OCI-LY7 (cell line): ENCODE measurements around the gene CD177. TPM values are rescaled to one million over a fixed set of nuclear protein-coding genes. Genes with fewer than 3 reads are reported as not detected.

Source experiments
- Bru-seq: library from RNA; stranded (reverse); fragments of 400-500 nt; gene quantifications from one replicate; lab custom pipeline; 2021; lab: Mats Ljungman, UMichigan
- BruChase-seq, 2 experiments: library from RNA; stranded (reverse); fragments of 400-500 nt; gene quantifications; one replicate each; lab custom pipeline; 2021; lab: Mats Ljungman, UMichigan
- BruUV-seq: library from RNA; stranded (reverse); fragments of 400-500 nt; replicated peaks from 2 replicates; lab custom pipeline; 2021; lab: Mats Ljungman, UMichigan
- CTCF ChIA-PET: fragments of 300-600 bp; sonication (Branson Sonifier 250); formaldehyde crosslinking; loops from one replicate; lab custom pipeline; 2022; ENCODE audit warnings: antibody characterized with exemption; ENCODE audit not compliant: unreplicated experiment; lab: Charles Lee
- POLR2A ChIA-PET: fragments of 300-600 bp; sonication (Branson Sonifier 250); formaldehyde crosslinking; loops from one replicate; lab custom pipeline; 2022; ENCODE audit warnings: antibody characterized with exemption; lab: Charles Lee
- DNase-seq: peaks from one replicate; pipeline ENCODE4 v3.0.0-alpha.2; 2015; ENCODE audit warnings: low spot score
- H2AFZ ChIP-seq: fragments of 200-600 bp; sonication (generic), shearing (Covaris generic); 2 replicates; pipeline ENCODE4 v1.6.1; 2014; ENCODE audit warnings: mild to moderate bottlenecking, antibody characterized with exemption, low read length, moderate library complexity
- H3K27ac ChIP-seq: fragments of 200-600 bp; sonication (generic); 2 replicates; pipeline ENCODE4 v1.5.1; 2014; ENCODE audit warnings: mixed run types, low read depth, mild to moderate bottlenecking, moderate library complexity, low read length, inconsistent platforms; ENCODE audit not compliant: poor library complexity, severe bottlenecking
- H3K36me3 ChIP-seq: fragments of 200-600 bp; sonication (generic); 2 replicates; pipeline ENCODE4 v1.6.1; 2014; ENCODE audit warnings: mild to moderate bottlenecking, antibody characterized with exemption, low read length, moderate library complexity, mixed read lengths; ENCODE audit not compliant: insufficient read depth
- H3K4me1 ChIP-seq: fragments of 200-600 bp; sonication (generic); 2 replicates; pipeline ENCODE4 v1.5.1; 2014; ENCODE audit warnings: mild to moderate bottlenecking, low read length; ENCODE audit not compliant: insufficient read depth, poor library complexity, severe bottlenecking
- H3K4me2 ChIP-seq: fragments of 200-600 bp; sonication (generic); 2 replicates; pipeline ENCODE4 v1.6.1; 2014; ENCODE audit warnings: mild to moderate bottlenecking, low read length
- H3K4me3 ChIP-seq: fragments of 200-600 bp; sonication (generic); 2 replicates; pipeline ENCODE4 v1.5.1; 2014; ENCODE audit warnings: mild to moderate bottlenecking, low read depth, low read length; ENCODE audit not compliant: poor library complexity, severe bottlenecking
- H3K79me2 ChIP-seq: fragments of 200-600 bp; sonication (generic); 2 replicates; pipeline ENCODE4 v1.6.1; 2016; ENCODE audit warnings: low read depth, mild to moderate bottlenecking, low read length, moderate library complexity, mixed read lengths; ENCODE audit not compliant: insufficient read depth
- H3K9me2 ChIP-seq: fragments of 200-600 bp; sonication (generic); 2 replicates; pipeline ENCODE4 v1.6.1; 2016; ENCODE audit warnings: mild to moderate bottlenecking, low read length, mixed read lengths; ENCODE audit not compliant: insufficient read depth
- H3K9me3 ChIP-seq: fragments of 200-600 bp; sonication (generic); 2 replicates; pipeline ENCODE4 v1.6.1; 2014; ENCODE audit warnings: mild to moderate bottlenecking, mixed run types, low read length, mixed read lengths
- H4K20me1 ChIP-seq: fragments of 200-600 bp; sonication (generic); 2 replicates; pipeline ENCODE4 v1.6.1; 2014; ENCODE audit warnings: mild to moderate bottlenecking, antibody characterized with exemption, low read length, moderate library complexity, mixed read lengths; ENCODE audit not compliant: insufficient read depth
- EZH2phosphoT487 ChIP-seq: fragments of 200-600 bp; sonication (generic); IDR thresholded peaks from 2 replicates; pipeline ENCODE4 v1.6.1; 2018; ENCODE audit warnings: low read depth, borderline replicate concordance, mild to moderate bottlenecking, mixed run types, antibody characterized with exemption, low read length, moderate library complexity, mixed read lengths
- intact Hi-C: fragments of 100-400 bp; cut with micrococcal nuclease; formaldehyde crosslinking; loops from one replicate; pipeline ENCODE4 v1.10.0; 2022; ENCODE audit not compliant: unreplicated experiment
- long read RNA-seq: library from polyadenylated mRNA; stranded (forward); transcript quantifications from one replicate; pipeline ENCODE4 v2.0.0, GENCODE V29; 2022
- total RNA-seq, 2 experiments: library from RNA; depleted of rRNA in 1 of 2; stranded (reverse); fragments of >200 nt in 1 of 2; shearing (Covaris generic) in 1 of 2; gene quantifications; 2 replicates each; pipeline ENCODE4 v1.2.3, GENCODE V29; 2014 to 2022
- TF ChIP-seq, protein P1 (sequence below): fragments of 200-600 bp; sonication (generic); conservative IDR thresholded peaks from 2 replicates; pipeline ENCODE4 v1.5.1; 2014; ENCODE audit warnings: mild to moderate bottlenecking, antibody characterized with exemption, low read length, moderate library complexity, mixed read lengths

The CD177 gene, protein sequence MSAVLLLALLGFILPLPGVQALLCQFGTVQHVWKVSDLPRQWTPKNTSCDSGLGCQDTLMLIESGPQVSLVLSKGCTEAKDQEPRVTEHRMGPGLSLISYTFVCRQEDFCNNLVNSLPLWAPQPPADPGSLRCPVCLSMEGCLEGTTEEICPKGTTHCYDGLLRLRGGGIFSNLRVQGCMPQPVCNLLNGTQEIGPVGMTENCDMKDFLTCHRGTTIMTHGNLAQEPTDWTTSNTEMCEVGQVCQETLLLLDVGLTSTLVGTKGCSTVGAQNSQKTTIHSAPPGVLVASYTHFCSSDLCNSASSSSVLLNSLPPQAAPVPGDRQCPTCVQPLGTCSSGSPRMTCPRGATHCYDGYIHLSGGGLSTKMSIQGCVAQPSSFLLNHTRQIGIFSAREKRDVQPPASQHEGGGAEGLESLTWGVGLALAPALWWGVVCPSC
- total RNA-seq (2014; rRNA removed; shearing (Covaris generic)) (not detected in 2 replicates), total RNA-seq (2022) (not detected in 2 replicates), Bru-seq, nascent RNA (not detected), BruChase-seq, experiment 1, labeled RNA remaining after a 6-hour chase (not detected), BruChase-seq, experiment 2, labeled RNA remaining after a 2-hour chase (not detected)
- long read RNA-seq = 0 reads

DNA sequence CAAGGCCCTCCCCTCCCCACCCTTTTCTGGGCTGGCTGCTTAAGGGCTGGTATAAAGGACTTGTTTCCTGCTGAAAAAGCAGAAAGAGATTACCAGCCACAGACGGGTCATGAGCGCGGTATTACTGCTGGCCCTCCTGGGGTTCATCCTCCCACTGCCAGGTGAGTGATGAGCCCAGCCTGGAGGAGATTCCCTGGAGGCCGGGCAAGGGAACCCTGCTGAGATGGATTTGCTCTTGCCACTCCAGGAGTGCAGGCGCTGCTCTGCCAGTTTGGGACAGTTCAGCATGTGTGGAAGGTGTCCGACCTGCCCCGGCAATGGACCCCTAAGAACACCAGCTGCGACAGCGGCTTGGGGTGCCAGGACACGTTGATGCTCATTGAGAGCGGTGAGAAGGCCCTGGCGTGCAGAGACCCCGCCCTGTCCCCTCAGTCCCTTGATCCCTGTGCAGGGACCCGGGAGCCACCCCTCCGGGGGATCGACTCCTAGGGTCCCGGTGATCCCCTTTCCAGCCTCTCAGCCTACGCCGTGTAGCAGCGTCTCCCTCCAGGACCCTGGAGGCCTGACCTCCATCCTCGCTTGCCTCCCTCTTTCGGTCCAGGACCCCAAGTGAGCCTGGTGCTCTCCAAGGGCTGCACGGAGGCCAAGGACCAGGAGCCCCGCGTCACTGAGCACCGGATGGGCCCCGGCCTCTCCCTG, at the start of gene CD177:
TSS of gene CD177 (plus strand) at position 81 of the 699 bp plus-strand sequence. CDS start at position 110, 29 bp downstream.
- Histone ChIP-seq H3K79me2 (no peaks in the 10 kb centered on the region), H3K4me1 (no peaks in the 10 kb centered on the region), H2AFZ (no peak within 1 kb of the TSS), H4K20me1 (no peaks in the 10 kb centered on the region), H3K4me3 (no peak within 1 kb of the TSS), H3K27ac (no peak within 1 kb of the TSS), H3K9me2 (no peaks in the 10 kb centered on the region), H3K36me3 (no peaks in the 10 kb centered on the region), H3K4me2 (no peak within 1 kb of the TSS), H3K9me3 (no peaks in the 10 kb centered on the region)
- BruUV-seq = no TSS peak
- intact Hi-C loops = no loop called here
- ChIA-PET POLR2A (no interaction called here), CTCF (no interaction called here)
- no peak for DNase-seq
- TF ChIP-seq, protein P1, sequence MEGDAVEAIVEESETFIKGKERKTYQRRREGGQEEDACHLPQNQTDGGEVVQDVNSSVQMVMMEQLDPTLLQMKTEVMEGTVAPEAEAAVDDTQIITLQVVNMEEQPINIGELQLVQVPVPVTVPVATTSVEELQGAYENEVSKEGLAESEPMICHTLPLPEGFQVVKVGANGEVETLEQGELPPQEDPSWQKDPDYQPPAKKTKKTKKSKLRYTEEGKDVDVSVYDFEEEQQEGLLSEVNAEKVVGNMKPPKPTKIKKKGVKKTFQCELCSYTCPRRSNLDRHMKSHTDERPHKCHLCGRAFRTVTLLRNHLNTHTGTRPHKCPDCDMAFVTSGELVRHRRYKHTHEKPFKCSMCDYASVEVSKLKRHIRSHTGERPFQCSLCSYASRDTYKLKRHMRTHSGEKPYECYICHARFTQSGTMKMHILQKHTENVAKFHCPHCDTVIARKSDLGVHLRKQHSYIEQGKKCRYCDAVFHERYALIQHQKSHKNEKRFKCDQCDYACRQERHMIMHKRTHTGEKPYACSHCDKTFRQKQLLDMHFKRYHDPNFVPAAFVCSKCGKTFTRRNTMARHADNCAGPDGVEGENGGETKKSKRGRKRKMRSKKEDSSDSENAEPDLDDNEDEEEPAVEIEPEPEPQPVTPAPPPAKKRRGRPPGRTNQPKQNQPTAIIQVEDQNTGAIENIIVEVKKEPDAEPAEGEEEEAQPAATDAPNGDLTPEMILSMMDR = no peak

DNA sequence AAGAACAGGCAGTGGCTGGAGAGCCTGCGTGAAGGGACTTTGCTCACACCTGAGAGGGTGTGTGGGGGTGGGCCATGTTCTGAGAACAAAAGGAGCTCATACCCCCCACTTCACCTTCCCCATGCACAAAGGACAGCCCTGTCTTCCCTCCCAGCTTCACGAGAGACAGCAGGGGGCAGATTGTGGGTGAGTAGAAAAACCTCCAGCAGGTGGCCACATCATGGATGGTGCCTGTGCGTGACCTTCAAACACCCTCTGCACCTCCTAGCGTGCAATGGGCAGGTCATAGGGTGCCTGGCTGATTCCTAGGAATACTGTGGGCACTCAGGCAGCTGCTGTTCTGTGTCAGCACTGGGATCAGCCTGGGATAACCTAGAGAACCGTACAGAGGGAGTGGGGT, 47.8 kb upstream of the CD177 start:
- Histone ChIP-seq H3K4me3 (no peak overlapping the region), H2AFZ (no peak overlapping the region), H3K79me2 (no peaks in the 10 kb centered on the region), H3K4me1 (no peaks in the 10 kb centered on the region), H3K9me2 (no peaks in the 10 kb centered on the region), H3K36me3 (no peaks in the 10 kb centered on the region), H4K20me1 (no peaks in the 10 kb centered on the region), H3K9me3 (no peaks in the 10 kb centered on the region), H3K27ac (no peak overlapping the region), H3K4me2 (no peak overlapping the region)
- CTCF ChIA-PET = no interaction called here
- TF ChIP-seq EZH2phosphoT487 = no peak
- TF ChIP-seq, protein P1 = peak; percentile 22; the same call in 1 of the 2 replicates
- intact Hi-C loops = no loop called here
- BruUV-seq = no TSS peak
- no peak for DNase-seq
- POLR2A ChIA-PET = interaction anchor here (0.6 kb wide), 1 partner anchor 33 kb away, joined by 3 read pairs; no protein-coding TSS in a partner anchor
